NOMO-1 treated with dmso at 0.1 percent for 144 hours (cell line): ENCODE data around the gene BDH2.

ENCODE experiments used
- DNase-seq: peaks from one replicate; lab custom pipeline; 2025; ENCODE audit not compliant: unreplicated experiment; lab: John Stamatoyannopoulos, UW

Gene BDH2

GRCh38 chr4:103085555-103086196 lies 14.0 kb downstream of the BDH2 start:
- DNase-seq: no peak

- no peak for DNase-seq
These were observed 20.0 kb downstream of the BDH2 start for GRCh38 chr4:103079621-103080020.

GRCh38 chr4:103076747-103077347 lies 22.8 kb downstream of the BDH2 start, which contains the start of gene SLC9B2:
Gene SLC9B2 (minus strand): TSS chr4:103076761. CDS start chr4:103067550, 9,211 bp downstream.
- no peak for DNase-seq

- DNase-seq: no peak
These were observed 23.5 kb downstream of the BDH2 start for GRCh38 chr4:103075894-103076746.

- no peak for DNase-seq
These were observed 24.2 kb downstream of the BDH2 start for GRCh38 chr4:103075435-103075893.

- DNase-seq: peak; percentile 68
These were observed 24.7 kb downstream of the BDH2 start for GRCh38 chr4:103074744-103075434.

- DNase-seq: no peak
These were observed 25.7 kb downstream of the BDH2 start for GRCh38 chr4:103073792-103074438.

GRCh38 chr4:103067841-103068547 lies 31.6 kb downstream of the BDH2 start:
- DNase-seq: no peak

GRCh38 chr4:103060453-103061148 lies 39.0 kb downstream of the BDH2 start:
- no peak for DNase-seq

GRCh38 chr4:103054030-103054429 lies 45.6 kb downstream of the BDH2 start:
- no peak for DNase-seq

GRCh38 chr4:103052779-103053178 lies 46.9 kb downstream of the BDH2 start:
- DNase-seq: no peak

GRCh38 chr4:103052145-103052544 lies 47.5 kb downstream of the BDH2 start:
- DNase-seq: no peak

GRCh38 chr4:103050736-103051436 lies 48.7 kb downstream of the BDH2 start:
- no peak for DNase-seq

GRCh38 chr4:103046416-103047290 lies 53.0 kb downstream of the BDH2 start:
- peak; percentile 35 for DNase-seq

GRCh38 chr4:103044183-103044582 lies 55.5 kb downstream of the BDH2 start:
- DNase-seq: no peak

GRCh38 chr4:103036169-103036568 lies 63.5 kb downstream of the BDH2 start:
- no peak for DNase-seq

- DNase-seq: peak; percentile 25
These were observed 67.1 kb downstream of the BDH2 start for GRCh38 chr4:103032574-103032973.

- no peak for DNase-seq
These were observed 68.8 kb downstream of the BDH2 start for GRCh38 chr4:103030791-103031190.
